SK-N-MC (cell line): ENCODE measurements around the gene CD79B.

Source experiments
- EZH2 ChIP-seq: fragments of 200-600 bp; sonication (generic); IDR thresholded peaks from one replicate; pipeline ENCODE4 v1.6.1; 2017; ENCODE audit warnings: antibody characterized with exemption
- FOXP2 ChIP-seq: optimal IDR thresholded peaks from 2 replicates; pipeline ENCODE3; 2011; ENCODE audit warnings: mild to moderate bottlenecking, moderate library complexity; ENCODE audit not compliant: insufficient read depth; ENCODE audit errors: extremely low read length, control extremely low read depth
- POLR2AphosphoS5 ChIP-seq: IDR thresholded peaks from 2 replicates; pipeline ENCODE4 v1.6.1; 2012; ENCODE audit warnings: mild to moderate bottlenecking, low read depth, low read length, borderline replicate concordance

- TF ChIP-seq POLR2AphosphoS5 = no peak
- TF ChIP-seq EZH2 = no peak
- no peak for TF ChIP-seq FOXP2
These were observed 28.3 kb upstream of the CD79B start for GRCh38 chr17:63960430-63960829.
